HepG2 (cell line): Measurements from ENCODE around the gene URM1. TPM values are rescaled to one million over a fixed set of nuclear protein-coding genes. Genes with fewer than 3 reads are reported as not detected.

Experiments
- ETV5 ChIP-seq: IDR thresholded peaks from 2 replicates; pipeline ENCODE4 v1.6.1; 2018; ENCODE audit warnings: missing biosample characterization, missing genetic modification reagents, inconsistent platforms, borderline replicate concordance
- KDM5A ChIP-seq: fragments of 200-600 bp; sonication (generic); IDR thresholded peaks from 2 replicates; pipeline ENCODE4 v1.7.0; 2018; ENCODE audit warnings: antibody characterized with exemption, mild to moderate bottlenecking, low read length, borderline replicate concordance
- KDM6A ChIP-seq: IDR thresholded peaks from 2 replicates; pipeline ENCODE4 v1.6.1; 2016; ENCODE audit warnings: low read depth
- SCMH1 ChIP-seq: sonication (generic); formaldehyde crosslinking; IDR thresholded peaks from 2 replicates; pipeline ENCODE4 v1.9.0; 2021; ENCODE audit warnings: missing genetic modification reagents, mild to moderate bottlenecking, borderline replicate concordance
- ZNF383 ChIP-seq: sonication (generic); formaldehyde crosslinking; IDR thresholded peaks from 2 replicates; pipeline ENCODE4 v1.4.0; 2020; ENCODE audit warnings: missing genetic modification reagents, mild to moderate bottlenecking, borderline replicate concordance
- ZNF432 ChIP-seq: sonication (generic); formaldehyde crosslinking; IDR thresholded peaks from 2 replicates; pipeline ENCODE4 v1.5.0; 2020; ENCODE audit warnings: missing genetic modification reagents, mild to moderate bottlenecking, borderline replicate concordance
- ZNF564 ChIP-seq: sonication (generic); formaldehyde crosslinking; IDR thresholded peaks from 2 replicates; pipeline ENCODE4 v1.8.1; 2023; ENCODE audit warnings: mild to moderate bottlenecking, missing genetic modification reagents
- ZNF816 ChIP-seq: sonication (generic); formaldehyde crosslinking; IDR thresholded peaks from 2 replicates; pipeline ENCODE4 v1.8.0; 2022; ENCODE audit warnings: missing genetic modification reagents, mild to moderate bottlenecking, borderline replicate concordance
- polyA plus RNA-seq, 8 experiments: library from polyadenylated mRNA; depleted of rRNA in 3 of 8; stranded (reverse) in 7 of 8; unstranded in 1 of 8; fragments of >200 nt; fragmentation: Illumina TruSeq in 4 of 8; extraction: Trizol in 4 of 8; gene quantifications; 2 replicates each; pipeline versions ENCODE4 v1.2.1 to v1.2.3, GENCODE V29; 2011 to 2016; ENCODE audit warnings: low read depth in 4 of 8, missing spikeins in 1 of 8, mixed read lengths in 1 of 8; ENCODE audit not compliant: insufficient read depth in 1 of 8
- total RNA-seq, 5 experiments: library from RNA; depleted of rRNA; stranded (reverse); fragments of >200 nt; fragmentation: Illumina TruSeq; extraction: Trizol; gene quantifications; 2 replicates each; pipeline ENCODE4 v1.2.3, GENCODE V29; 2016; ENCODE audit warnings: low read depth in 1 of 5
- TF ChIP-seq, protein P1 (sequence below): sonication (generic); formaldehyde crosslinking; IDR thresholded peaks from 2 replicates; pipeline ENCODE4 v1.9.0; 2021; ENCODE audit warnings: mild to moderate bottlenecking, missing genetic modification reagents
- TF ChIP-seq, protein P2 (sequence below): sonication (generic); formaldehyde crosslinking; IDR thresholded peaks from 2 replicates; pipeline ENCODE4 v1.8.1; 2023; ENCODE audit warnings: mild to moderate bottlenecking, missing genetic modification reagents
- TF ChIP-seq, protein P3 (sequence below): sonication (generic); formaldehyde crosslinking; IDR thresholded peaks from one replicate; pipeline ENCODE4 v1.5.1; 2020; ENCODE audit warnings: mild to moderate bottlenecking, missing genetic modification reagents; ENCODE audit errors: not compliant biosample characterization

URM1 gene
- total and polyA plus RNA-seq, 2 of the 13 experiments (the other 11 are each of a cell fraction or from before 2014, with no cell fraction given) = 37.1 to 41.3 TPM

DNA sequence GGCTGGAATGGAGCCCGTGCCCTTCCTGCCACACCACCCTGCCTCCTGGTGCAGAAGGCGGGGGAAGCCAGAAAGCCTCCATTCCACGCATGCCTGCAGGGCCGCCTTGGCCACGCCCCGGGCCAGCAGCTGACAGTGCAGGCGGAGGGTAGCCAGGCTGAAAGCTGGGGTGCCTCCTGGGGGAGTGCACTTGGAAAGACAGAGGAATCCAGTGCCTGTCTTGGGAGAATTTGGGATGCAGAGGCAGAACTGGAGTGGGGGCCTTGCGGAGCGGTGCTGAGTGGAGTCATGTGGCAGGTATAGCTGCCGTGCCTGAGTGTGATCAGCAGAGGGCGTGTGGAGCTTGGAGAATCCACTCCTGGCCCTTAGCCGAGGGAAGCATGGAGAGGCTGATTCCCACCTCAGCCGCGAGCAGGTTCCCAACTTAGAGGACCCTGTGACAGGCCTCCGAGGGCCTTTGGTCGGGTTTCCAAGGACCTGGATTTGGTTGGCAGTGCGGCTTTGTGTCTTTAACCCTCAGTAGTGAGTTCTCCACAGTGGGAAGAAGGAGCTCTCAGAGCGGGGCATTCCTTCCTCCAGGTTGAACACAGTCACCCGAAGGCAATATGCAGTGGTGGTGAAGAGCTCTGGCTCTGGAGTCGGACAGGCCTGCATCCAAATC lies 9.1 kb upstream of the URM1 start (continued):
- TF ChIP-seq, protein P1, sequence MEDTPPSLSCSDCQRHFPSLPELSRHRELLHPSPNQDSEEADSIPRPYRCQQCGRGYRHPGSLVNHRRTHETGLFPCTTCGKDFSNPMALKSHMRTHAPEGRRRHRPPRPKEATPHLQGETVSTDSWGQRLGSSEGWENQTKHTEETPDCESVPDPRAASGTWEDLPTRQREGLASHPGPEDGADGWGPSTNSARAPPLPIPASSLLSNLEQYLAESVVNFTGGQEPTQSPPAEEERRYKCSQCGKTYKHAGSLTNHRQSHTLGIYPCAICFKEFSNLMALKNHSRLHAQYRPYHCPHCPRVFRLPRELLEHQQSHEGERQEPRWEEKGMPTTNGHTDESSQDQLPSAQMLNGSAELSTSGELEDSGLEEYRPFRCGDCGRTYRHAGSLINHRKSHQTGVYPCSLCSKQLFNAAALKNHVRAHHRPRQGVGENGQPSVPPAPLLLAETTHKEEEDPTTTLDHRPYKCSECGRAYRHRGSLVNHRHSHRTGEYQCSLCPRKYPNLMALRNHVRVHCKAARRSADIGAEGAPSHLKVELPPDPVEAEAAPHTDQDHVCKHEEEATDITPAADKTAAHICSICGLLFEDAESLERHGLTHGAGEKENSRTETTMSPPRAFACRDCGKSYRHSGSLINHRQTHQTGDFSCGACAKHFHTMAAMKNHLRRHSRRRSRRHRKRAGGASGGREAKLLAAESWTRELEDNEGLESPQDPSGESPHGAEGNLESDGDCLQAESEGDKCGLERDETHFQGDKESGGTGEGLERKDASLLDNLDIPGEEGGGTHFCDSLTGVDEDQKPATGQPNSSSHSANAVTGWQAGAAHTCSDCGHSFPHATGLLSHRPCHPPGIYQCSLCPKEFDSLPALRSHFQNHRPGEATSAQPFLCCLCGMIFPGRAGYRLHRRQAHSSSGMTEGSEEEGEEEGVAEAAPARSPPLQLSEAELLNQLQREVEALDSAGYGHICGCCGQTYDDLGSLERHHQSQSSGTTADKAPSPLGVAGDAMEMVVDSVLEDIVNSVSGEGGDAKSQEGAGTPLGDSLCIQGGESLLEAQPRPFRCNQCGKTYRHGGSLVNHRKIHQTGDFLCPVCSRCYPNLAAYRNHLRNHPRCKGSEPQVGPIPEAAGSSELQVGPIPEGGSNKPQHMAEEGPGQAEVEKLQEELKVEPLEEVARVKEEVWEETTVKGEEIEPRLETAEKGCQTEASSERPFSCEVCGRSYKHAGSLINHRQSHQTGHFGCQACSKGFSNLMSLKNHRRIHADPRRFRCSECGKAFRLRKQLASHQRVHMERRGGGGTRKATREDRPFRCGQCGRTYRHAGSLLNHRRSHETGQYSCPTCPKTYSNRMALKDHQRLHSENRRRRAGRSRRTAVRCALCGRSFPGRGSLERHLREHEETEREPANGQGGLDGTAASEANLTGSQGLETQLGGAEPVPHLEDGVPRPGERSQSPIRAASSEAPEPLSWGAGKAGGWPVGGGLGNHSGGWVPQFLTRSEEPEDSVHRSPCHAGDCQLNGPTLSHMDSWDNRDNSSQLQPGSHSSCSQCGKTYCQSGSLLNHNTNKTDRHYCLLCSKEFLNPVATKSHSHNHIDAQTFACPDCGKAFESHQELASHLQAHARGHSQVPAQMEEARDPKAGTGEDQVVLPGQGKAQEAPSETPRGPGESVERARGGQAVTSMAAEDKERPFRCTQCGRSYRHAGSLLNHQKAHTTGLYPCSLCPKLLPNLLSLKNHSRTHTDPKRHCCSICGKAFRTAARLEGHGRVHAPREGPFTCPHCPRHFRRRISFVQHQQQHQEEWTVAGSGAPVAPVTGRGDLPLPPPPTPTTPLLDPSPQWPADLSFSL (CRISPR knock-in tag) = no peak
- TF ChIP-seq KDM6A = no peak
- TF ChIP-seq, protein P2, sequence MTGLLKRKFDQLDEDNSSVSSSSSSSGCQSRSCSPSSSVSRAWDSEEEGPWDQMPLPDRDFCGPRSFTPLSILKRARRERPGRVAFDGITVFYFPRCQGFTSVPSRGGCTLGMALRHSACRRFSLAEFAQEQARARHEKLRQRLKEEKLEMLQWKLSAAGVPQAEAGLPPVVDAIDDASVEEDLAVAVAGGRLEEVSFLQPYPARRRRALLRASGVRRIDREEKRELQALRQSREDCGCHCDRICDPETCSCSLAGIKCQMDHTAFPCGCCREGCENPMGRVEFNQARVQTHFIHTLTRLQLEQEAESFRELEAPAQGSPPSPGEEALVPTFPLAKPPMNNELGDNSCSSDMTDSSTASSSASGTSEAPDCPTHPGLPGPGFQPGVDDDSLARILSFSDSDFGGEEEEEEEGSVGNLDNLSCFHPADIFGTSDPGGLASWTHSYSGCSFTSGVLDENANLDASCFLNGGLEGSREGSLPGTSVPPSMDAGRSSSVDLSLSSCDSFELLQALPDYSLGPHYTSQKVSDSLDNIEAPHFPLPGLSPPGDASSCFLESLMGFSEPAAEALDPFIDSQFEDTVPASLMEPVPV (CRISPR knock-in tag) = peak; percentile 77; the same call in 1 of the 2 replicates
- no peak for TF ChIP-seq ZNF564 (CRISPR knock-in tag)
- no peak for TF ChIP-seq ZNF816 (CRISPR knock-in tag)
- TF ChIP-seq, protein P3, sequence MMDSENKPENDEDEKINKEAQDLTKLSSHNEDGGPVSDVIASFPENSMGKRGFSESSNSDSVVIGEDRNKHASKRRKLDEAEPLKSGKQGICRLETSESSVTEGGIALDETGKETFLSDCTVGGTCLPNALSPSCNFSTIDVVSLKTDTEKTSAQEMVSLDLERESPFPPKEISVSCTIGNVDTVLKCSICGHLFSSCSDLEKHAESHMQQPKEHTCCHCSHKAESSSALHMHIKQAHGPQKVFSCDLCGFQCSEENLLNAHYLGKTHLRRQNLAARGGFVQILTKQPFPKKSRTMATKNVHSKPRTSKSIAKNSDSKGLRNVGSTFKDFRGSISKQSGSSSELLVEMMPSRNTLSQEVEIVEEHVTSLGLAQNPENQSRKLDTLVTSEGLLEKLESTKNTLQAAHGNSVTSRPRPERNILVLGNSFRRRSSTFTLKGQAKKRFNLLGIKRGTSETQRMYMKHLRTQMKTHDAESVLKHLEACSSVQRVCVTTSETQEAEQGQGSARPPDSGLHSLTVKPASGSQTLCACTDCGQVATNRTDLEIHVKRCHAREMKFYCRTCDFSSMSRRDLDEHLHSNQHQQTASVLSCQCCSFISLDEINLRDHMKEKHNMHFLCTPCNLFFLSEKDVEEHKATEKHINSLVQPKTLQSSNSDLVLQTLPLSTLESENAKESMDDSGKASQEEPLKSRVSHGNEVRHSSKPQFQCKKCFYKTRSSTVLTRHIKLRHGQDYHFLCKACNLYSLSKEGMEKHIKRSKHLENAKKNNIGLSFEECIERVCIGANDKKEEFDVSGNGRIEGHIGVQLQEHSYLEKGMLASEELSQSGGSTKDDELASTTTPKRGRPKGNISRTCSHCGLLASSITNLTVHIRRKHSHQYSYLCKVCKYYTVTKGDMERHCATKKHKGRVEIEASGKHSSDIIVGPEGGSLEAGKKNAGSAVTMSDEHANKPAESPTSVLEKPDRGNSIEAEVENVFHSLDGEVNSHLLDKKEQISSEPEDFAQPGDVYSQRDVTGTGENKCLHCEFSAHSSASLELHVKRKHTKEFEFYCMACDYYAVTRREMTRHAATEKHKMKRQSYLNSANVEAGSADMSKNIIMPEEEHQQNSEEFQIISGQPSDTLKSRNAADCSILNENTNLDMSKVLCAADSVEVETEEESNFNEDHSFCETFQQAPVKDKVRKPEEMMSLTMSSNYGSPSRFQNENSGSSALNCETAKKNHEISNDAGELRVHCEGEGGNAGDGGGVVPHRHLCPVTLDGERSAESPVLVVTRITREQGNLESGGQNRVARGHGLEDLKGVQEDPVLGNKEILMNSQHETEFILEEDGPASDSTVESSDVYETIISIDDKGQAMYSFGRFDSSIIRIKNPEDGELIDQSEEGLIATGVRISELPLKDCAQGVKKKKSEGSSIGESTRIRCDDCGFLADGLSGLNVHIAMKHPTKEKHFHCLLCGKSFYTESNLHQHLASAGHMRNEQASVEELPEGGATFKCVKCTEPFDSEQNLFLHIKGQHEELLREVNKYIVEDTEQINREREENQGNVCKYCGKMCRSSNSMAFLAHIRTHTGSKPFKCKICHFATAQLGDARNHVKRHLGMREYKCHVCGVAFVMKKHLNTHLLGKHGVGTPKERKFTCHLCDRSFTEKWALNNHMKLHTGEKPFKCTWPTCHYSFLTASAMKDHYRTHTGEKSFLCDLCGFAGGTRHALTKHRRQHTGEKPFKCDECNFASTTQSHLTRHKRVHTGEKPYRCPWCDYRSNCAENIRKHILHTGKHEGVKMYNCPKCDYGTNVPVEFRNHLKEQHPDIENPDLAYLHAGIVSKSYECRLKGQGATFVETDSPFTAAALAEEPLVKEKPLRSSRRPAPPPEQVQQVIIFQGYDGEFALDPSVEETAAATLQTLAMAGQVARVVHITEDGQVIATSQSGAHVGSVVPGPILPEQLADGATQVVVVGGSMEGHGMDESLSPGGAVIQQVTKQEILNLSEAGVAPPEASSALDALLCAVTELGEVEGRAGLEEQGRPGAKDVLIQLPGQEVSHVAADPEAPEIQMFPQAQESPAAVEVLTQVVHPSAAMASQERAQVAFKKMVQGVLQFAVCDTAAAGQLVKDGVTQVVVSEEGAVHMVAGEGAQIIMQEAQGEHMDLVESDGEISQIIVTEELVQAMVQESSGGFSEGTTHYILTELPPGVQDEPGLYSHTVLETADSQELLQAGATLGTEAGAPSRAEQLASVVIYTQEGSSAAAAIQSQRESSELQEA = no peak
- TF ChIP-seq SCMH1 = no peak
- TF ChIP-seq ETV5 (CRISPR knock-in tag) = peak; percentile 30; the same call in 1 of the 2 replicates
- TF ChIP-seq ZNF383 (CRISPR knock-in tag) = no peak
- TF ChIP-seq ZNF432 (CRISPR knock-in tag) = no peak
- TF ChIP-seq KDM5A = no peak
